ENCODE results near the gene OLIG3.

Gene OLIG3

DNA sequence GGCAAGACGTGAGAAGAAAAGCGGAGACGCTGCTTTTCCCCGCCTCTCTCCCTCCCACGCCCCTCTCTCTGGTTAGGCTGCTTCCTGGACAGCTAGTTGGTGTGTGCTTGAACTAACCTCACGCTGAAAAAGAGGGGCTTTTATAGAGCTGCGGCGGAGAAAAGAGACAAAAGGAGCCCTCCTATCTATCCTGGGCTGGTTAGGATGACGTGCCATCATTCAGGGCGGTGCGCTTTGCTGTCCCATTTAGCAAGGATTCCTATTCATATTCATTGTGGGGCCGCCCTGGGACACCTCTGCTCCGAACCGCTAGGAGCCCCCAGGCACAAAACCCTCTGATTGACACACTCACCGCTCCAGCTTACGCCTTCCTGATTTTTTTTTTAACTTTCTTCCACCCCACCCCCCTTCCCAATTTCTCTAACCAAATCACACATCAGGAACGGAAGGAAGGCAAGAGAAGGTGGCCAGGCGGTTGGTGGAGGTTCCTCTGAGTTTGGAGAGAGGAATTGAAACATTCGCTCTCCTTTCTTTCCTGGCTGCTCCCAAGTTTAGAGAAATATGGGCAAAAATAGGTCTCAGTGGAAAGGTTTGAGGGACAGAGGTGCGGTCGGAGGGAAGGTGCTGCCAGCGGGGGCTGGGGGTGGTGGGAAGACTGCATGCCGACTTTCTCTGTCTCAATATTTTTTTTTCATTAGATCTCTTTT lies at the start of gene OLIG3:
OLIG3 (minus strand) TSS at position 114 of the 707 bp plus-strand sequence. CDS start 224 bp downstream, outside the sequence.
- no peak for DNase-seq

DNA sequence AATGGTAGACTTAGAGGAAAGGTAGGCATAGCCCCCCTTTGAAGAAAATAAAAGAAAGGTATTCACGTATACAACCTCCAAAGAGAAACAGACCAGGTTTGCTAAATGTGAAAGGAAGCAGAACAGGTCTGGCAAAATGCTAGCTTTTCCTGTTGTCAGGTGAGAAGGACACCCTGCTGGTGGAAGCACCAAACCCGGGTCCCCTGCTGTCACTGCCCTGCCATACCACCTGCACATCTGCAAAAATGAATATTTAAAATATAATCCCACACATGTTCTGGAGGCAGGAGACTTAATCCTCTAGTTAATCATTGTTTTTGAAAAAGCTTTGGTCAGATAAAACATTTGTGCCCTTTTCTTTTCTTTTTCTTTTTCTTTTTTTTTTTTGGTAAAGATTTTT lies 48.9 kb upstream of the OLIG3 start:
- DNase-seq, result no peak

DNA sequence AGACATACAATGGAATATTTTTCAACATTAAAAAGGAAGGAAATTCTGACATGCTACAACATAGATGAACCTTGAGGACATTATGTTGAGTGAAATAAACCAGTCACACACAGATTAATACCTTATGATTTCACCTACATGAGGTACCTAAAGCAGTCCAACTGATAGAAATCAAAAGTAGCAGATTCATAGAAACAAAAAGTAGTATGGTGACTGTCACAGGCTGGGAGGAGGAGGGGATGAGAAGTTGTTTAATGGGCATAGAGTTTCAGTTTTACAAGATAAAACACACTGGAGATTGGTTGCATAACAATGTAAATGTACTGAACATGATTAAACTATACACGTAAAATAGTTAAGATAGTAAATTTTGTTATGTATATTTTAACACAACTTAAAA lies 48.5 kb upstream of the OLIG3 start:
- no peak for DNase-seq

DNA sequence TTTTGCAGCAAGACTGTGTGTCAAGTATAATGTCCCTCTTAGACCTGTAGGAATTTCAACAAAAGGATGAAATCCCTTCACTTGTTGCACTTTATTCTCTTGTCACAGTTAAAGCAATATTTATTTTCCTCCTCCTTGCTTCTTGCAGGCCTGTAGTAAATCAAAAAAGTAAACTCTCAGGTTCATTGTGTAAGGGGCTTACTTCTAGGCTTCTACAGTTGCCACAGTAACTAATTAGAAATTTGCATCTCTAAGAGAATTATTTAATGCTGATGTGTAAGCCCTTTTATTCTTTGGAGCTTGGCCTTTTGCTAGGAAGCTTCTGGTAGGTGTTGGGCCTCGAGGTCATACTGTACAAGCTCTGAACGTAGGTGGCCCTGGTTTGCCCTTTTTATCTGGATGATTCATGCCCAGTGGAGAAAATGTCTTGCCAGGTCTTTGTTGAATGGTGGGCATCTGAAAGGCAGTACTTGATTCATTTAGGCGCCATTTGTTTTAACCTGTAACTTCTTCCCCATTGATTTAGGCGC lies 47.4 kb upstream of the OLIG3 start:
- no peak for DNase-seq

DNA sequence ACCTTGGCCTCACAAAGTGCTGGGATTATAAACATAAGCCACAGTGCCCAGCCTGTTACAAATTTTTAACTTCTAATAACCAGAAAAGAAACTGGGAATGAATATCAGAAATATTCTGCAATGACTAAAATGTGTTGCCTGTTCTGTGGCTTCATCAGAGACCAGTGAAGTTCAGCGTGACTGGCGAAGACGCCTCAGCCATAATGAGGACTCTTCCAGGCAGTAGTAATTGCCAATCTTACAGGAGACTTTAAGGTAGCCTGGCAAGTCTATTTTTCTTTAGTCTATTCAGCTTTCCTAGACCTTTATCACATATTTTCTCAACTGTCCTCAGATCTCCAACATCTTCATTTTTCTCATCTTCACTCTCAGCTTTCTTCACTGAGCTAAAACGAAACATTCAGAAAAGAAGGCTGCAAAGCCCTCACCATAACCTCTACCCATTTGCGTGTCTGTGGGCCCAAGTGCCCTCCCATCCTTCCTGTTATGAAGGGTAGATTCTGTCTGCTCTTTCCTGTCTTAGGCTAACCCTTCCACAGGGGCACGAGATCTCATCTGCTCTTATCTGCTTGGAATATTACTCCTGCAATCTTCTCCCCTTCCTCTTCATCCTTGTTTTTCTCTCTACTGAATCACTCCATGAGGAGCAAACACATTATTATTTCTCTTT lies 42.0 kb upstream of the OLIG3 start:
- no peak for DNase-seq

DNA sequence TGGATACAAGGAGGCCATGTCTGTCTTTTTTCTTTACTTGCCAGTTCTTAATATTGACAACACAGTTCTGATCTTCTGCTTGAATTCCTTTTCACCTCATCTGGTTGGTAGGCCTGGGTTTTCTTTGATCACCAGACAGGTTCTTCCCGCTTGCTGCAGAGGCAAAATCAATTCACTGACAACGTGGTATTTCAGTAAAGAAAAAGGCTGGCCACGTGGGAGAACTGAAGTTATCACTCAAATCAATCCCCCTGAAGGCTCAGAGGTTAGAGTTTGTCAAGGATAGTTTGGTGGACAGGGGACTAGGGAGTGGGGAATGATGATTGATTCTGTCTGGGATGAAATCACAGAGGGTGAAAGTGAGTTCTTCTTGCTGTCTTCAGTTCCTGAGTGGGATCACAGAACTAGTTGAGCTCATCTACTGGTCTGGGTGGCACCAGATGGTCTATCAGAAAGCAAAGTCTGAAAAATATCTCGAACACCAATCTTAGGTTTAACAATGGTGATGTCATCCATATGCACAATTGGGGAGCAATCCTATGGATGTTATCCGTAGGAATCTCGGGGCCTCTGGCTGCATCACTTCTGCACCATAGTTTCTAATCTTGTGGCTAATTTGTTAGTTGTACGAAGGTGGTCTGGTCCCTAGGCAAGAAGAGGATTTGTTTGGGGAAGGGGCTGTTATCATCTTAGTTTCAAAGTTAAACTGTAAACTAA lies 37.3 kb upstream of the OLIG3 start:
- no peak for DNase-seq

DNA sequence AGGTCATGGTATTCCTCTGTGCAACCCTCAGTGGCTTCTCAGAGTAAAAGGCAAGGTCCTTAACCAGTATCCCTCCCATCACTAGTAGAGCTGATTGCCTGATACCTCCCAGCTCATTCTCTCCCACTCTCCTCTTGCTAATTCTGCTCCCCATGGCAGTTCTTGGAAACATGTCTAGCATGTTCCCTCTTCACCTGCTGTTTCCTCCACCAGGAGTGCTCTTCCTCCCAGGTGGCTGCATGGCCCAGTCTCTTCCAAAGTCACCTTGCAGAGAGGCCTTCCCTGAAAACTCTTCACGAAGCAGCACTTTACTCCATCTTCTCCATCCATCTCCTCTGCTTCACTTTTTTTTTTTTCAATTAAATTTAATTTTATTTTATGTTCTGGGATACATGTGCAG lies 36.2 kb upstream of the OLIG3 start:
- DNase-seq, result no peak

DNA sequence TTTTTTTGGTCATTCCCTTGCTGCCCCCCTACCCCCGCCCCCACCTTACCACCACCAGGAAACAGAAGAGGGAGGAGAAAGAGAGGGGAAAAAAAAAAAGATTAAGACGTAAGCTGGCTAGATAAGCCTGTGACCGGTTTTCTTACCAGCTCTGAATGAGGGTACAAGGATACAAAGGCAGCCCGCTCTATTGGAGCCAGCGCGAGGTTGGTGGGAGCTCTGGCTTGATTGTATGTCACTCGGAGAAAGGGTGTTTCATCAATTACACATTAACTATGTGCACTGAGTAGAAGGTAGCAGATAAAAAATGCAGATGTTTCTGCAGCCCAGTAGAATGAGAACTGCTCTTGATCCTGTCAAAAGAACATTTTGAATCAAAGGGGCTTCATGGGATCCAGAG lies 28.6 kb upstream of the OLIG3 start:
- no peak for DNase-seq

DNA sequence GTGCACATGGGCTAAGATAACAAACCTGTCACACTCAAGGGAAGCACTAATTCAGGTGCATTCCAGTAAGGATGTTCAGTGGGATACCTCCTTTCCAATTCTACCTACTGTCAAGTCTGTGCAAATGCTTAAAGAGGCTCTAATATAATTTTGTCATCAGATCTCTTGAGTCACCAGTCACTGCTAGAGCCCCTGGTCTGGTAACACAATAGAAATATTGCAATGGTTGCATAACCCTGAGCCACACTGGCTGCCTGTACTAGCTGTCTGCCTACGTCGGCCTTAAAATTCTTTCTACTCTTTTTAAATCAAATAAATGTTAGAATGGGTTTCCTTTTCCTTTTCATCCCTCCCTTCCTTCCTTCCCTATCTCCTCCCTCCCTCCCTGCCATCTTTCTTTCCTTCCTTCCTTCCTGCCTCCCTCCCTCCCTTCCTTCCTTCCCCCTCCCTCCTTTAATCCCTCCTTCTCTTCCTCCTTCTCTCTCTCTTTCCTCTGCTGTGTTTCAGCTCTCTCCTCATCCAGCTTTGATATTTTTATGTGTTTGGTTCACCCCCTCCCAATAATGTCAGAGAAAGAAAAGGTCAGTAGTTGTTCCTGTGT lies 28.1 kb upstream of the OLIG3 start:
- DNase-seq, result no peak

DNA sequence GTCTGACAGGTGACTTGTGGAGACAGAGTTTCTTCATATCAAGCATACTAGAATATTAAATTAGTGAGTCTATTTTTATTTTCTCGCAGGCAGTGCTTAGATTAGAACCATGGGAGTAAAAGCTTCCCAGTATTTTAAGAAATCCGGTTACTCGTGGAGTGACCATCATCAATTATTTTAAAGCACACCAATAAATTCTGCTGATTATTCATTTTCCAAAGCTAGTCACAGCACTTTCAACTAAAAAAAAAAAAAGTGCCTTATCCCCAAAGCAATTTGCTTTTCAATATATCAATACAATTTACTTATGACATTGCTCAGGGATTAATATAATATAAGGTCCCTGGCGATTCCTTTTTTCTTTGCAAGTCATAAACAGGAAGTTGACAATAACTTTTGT lies 26.3 kb upstream of the OLIG3 start:
- no peak for DNase-seq

DNA sequence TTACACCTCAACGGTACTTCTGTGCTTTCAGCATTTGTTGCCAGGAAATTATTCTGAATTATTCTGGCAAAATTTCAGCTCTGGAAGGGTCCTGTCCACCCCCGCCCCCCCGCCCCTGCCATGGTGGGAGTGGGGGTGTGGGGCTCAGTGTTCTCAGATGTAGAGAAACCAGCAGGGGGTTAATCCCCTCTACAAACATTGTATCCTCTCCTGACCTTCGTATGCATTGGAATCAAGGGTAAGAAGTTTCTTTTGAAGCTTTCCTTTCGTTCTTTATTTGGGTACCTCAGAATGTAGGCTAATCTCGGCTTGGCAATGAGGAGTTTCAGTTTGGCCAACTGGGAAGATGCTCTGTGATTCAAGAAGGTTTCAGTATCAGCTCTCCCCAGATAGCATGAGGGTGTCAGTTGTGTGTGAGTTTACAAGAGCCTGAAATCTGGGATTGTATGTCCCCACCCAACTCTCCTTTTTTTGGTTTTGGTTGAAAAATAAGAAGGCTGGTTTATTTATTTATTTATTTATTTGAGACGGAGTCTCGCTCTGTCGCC lies 25.5 kb upstream of the OLIG3 start:
- DNase-seq, result no peak

DNA sequence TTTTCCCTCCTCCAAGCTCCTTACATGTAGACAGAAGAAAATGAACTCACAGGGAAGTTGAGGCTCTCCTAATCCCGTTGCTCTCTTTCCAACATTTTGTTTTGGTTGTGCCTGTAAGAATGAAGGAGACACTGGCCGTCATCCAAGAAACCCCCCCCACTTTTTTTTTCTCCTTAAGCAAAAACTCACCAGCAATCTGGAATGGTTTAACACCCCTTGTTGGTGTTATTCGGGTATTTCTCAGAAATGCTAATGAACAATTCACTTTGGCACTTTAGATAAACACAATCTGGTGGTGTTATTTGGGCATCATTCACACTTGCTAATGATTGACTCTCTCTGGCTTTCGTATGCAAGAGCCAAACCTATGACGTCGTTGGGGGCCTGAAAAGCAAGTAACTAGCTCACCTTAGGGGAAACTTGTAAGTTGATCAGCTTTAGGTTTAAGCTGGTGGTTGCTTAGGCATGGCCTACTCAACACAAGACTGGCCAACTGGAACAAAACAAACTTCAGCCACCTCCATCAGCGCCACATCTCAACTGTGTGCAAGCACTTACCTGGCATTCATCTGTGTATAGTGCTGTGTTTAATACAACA lies 24.3 kb upstream of the OLIG3 start:
- no peak for DNase-seq

DNA sequence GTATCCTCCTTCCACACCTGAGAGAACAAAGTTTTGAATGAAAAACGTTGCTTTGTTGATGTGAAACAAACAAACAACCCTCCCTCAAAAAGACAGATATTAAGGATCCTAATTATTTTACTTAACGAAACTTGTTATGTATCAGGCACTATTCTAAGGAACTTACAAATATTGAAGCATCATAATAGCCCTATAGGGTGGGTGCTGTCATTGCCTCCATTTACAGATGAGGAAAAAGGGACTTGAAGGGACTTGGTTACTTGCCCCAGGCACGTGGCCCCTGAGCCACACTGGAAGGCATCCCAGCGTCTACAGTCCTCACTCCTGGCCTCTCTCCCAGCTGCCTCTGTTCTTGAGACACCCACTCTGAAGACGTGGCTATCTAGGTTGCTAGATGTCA lies 20.2 kb upstream of the OLIG3 start:
- DNase-seq, result no peak

DNA sequence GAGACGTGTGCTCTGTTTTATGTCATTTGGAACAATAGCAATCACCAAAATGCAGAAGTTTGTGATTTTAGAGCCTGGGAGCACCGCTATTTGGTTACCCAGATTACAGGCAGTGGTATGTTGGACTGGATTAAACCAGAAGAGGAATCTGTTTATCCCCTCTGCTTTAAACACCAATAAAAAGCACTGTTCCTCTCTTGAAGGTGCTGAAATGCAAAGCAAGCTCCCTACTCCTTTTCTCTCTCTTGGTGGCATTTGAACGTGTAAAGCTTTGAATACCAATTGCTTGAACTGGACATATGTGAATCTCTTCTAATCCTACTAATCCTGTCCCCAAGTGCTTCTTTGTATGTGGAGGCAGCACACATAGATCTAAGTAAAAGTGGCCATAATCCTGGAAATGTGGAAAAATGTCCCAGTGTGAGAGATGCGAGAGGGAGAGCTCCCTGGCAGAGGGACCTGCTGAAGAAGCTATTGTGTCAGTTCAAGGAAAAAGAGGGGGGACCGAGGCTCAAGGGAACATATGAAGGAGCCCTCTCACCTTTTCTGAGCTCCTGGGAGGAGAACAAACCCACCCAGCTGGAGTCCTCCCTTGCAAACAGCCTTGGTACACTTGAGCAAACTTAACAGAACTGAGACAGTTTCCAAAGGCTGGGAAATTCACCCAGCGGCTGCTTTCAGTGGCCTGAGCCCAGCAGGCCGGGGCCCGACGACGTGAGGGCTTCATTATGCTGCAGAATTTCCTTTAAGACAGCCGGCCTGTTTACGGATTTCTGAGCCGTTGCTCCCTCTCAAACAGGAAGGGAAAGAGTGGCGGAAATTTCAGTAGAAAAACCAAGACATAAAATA lies 18.8 kb upstream of the OLIG3 start:
- DNase-seq, result no peak

DNA sequence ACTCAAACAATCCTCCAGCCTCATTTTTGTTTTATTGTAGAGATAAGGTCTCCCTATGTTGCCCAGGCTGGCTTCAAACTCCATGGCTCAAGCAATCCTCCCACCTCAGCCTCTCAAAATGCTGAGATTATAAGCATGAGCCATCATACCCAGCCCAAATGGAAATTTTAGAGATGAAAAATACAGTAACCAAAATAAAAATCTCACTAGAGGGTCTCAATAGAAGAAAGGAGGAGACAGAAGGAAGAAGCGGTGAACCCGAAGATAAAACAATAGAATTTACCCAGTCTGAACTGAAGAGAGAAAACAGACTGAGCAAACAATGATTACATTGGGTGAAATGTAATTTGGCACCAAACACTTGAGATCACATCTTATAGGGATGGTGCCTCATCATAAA lies 16.7 kb upstream of the OLIG3 start:
- DNase-seq, result no peak

DNA sequence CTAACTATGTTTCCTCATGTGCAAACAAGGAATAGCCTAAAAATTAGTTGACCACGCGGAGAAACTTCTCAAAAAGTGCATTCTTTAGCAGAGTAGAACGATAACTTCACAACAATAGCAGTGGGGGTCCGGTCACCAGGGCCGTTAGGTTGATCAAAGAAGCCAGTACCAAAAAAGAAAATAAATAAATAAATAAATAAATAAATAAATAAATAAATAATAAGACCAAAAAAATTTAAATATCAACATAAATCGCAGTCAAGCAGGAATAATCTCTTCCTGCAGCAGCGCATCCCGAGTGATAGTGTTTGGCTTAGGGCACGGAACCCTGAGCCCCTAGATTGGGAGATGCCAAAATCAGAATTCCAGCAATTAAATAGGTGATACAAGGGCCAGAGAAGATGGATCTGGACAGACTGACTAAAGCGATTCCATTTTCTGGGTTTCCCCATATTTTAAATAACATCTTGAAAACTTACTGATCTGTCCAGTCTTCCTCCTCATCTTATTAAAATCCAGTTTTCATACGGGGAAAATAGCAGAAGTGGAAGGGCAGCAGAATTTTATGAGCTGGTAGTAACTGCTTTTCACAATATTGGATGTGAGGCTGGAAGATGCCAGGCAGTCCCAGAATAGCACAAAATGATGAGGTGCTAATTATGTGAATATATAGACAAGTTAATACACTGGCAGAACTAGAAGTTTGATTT lies 4.4 kb upstream of the OLIG3 start:
- no peak for DNase-seq

DNA sequence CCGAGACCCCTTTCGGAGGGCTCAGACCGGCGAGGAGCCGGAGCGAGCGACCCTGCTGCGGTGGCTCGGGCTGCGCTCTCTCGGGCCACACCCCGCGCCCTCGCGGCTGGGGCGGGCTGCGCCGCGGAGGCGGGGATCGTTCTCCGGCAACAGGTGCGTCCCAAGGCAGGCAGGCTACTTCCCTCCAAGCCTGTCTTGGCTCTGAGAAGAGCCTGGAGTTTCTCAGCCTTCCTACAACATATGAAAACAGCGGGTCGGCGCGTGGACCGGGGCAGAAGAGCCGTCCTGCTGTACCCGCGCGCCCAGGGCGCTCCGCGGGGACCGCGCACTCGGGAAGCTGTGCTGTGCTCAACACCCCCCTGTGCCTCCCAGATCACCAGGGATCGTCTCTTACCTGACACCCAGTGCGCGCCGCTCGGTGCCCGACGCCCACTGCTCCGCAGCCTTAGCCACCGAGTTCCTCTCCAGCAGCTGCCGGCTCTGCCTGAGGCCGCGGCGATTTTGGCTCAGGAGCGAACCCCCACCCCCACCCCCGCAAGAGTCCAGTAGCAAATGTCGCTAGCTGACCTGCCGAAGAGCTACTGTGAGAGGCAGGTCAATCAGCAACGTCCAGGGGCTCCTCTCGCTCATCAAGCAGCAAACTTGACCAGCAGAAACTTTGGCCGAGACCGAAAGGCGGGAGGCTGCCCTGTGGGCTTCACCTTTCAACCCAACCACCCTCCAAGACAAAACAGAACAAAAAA lies 3.7 kb upstream of the OLIG3 start:
- DNase-seq, result no peak

DNA sequence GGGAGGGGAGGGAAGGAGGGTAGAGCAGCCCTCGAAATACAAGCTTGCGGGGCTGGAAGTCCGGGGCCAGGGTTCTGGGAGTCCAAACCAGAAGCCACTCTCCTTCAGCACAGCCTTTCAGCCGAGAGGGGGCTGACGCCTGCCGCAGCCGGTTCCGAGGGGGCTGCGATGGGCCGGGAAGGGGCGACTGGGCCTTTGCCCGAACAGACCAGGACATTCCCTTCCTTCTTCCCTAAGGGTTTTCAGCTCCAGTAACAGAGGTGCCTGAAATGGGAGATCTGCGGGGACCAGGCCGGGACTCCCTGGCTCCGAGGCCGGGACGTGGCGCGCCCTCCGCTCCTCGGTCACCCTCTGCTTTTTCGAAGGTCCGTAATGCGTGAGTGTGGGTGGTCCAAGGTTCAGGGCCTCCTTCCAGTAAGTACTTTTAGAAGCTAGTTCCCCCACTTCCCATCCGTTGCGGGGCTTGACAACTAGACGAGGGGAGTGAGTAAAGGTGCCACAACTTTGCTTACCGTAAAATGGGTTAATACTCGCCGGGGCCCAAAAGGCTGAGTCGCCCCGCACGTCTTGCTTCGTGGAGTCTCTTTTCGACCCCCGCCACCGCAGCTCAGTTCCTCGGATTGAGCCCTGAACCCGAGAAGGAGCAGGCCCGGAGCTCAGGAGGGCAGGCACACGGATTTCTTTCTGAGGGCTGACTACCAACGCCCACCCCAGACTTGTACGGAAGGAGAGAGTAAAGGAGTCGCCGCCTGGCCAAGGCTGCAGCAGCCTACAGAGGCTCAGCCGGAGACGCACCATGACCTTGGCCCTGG lies 2.9 kb upstream of the OLIG3 start:
- no peak for DNase-seq

DNA sequence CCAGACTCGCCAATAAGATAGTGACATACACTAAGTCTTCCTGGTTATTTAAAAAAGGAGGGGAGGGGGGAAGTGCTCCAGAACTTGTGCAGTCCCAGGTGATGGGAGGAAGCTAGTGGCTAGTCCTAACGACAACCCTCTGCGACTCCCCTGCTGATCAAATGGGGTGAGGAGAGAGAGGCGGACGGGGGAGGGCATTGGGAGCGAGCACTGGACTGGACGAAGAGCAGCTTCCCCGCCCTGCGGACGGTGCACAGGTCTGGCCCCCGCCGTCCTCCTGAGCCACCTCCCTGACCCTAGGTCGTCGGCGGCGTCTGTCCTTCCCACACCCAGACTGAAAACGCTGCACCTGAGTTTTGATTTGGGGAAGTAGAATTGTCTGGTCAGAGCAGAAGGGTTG lies 2.2 kb upstream of the OLIG3 start:
- DNase-seq, result no peak

Measured in NCI-H1092 (cell line).